HL-60 (cell line): Measurements from ENCODE around the gene CSTF1.

ENCODE experiments used
- DNase-seq, 2 experiments: peaks; one replicate each; pipeline ENCODE4 v3.0.0-alpha.2; 2010 to 2020; ENCODE audit warnings: low read depth in 1 of 2, low spot score in 1 of 2
- H3K27ac ChIP-seq: fragments of 250-450 bp; sonication (Bioruptor Pico); replicated peaks from 2 replicates; pipeline ENCODE4 v1.5.1; 2020; ENCODE audit warnings: mild to moderate bottlenecking, moderate library complexity
- H3K27me3 ChIP-seq: fragments of 250-450 bp; sonication (Bioruptor Pico); 2 replicates; pipeline ENCODE4 v1.5.1; 2021; ENCODE audit warnings: mild to moderate bottlenecking, moderate library complexity; ENCODE audit not compliant: insufficient read depth, poor library complexity, severe bottlenecking
- H3K4me3 ChIP-seq: replicated peaks from 2 replicates; pipeline ENCODE4 v1.5.1; 2011; ENCODE audit warnings: mild to moderate bottlenecking, control low read depth, low read length; ENCODE audit not compliant: insufficient read depth
- GABPA ChIP-seq: IDR thresholded peaks from 2 replicates; pipeline ENCODE4 v1.6.1; 2012; ENCODE audit warnings: low read depth
- POLR2AphosphoS5 ChIP-seq: IDR thresholded peaks from 2 replicates; pipeline ENCODE4 v1.6.1; 2012; ENCODE audit warnings: low read depth
- SPI1 ChIP-seq: IDR thresholded peaks from 2 replicates; pipeline ENCODE4 v1.6.1; 2012; ENCODE audit warnings: low read depth, mild to moderate bottlenecking, borderline replicate concordance
- TF ChIP-seq, protein P1 (sequence below): IDR thresholded peaks from one replicate; pipeline ENCODE4 v1.5.1; 2011; ENCODE audit warnings: low read length, control low read depth, inconsistent platforms; ENCODE audit not compliant: insufficient read depth
- TF ChIP-seq, protein P2 (sequence below): IDR thresholded peaks from 2 replicates; pipeline ENCODE4 v1.6.1; 2012; ENCODE audit warnings: low read depth; ENCODE audit not compliant: insufficient replicate concordance

CSTF1 gene

DNA sequence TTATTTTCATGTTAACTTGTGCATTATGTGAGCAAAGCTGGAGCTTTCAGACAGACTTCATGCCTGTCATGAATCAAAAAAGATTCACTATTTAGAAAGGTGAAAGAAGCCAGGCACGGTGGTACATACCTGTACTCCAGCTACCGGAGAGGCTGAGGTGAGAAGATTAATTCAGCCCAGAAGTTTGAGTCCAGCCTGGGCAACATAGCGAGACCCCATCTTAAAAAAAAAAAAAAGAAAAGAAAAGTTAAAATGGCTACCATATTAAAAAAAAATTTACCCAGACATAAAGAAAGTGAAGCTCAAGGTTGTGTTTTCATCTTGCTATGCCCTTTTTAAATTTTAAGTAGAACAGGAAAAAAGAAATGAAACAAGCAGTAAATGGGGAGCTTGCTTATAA, 20.5 kb downstream of the CSTF1 start:
- Histone ChIP-seq H3K4me3 (peak overlapping the region; percentile 42), H3K27ac (peak overlapping the region; percentile 68), H3K27me3 (no peaks in the 10 kb centered on the region)
- DNase-seq = no peak
- TF ChIP-seq SPI1 = no peak
- TF ChIP-seq GABPA = no peak
- TF ChIP-seq, protein P1, sequence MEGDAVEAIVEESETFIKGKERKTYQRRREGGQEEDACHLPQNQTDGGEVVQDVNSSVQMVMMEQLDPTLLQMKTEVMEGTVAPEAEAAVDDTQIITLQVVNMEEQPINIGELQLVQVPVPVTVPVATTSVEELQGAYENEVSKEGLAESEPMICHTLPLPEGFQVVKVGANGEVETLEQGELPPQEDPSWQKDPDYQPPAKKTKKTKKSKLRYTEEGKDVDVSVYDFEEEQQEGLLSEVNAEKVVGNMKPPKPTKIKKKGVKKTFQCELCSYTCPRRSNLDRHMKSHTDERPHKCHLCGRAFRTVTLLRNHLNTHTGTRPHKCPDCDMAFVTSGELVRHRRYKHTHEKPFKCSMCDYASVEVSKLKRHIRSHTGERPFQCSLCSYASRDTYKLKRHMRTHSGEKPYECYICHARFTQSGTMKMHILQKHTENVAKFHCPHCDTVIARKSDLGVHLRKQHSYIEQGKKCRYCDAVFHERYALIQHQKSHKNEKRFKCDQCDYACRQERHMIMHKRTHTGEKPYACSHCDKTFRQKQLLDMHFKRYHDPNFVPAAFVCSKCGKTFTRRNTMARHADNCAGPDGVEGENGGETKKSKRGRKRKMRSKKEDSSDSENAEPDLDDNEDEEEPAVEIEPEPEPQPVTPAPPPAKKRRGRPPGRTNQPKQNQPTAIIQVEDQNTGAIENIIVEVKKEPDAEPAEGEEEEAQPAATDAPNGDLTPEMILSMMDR = no peak
- TF ChIP-seq POLR2AphosphoS5 = no peak
- TF ChIP-seq, protein P2, sequence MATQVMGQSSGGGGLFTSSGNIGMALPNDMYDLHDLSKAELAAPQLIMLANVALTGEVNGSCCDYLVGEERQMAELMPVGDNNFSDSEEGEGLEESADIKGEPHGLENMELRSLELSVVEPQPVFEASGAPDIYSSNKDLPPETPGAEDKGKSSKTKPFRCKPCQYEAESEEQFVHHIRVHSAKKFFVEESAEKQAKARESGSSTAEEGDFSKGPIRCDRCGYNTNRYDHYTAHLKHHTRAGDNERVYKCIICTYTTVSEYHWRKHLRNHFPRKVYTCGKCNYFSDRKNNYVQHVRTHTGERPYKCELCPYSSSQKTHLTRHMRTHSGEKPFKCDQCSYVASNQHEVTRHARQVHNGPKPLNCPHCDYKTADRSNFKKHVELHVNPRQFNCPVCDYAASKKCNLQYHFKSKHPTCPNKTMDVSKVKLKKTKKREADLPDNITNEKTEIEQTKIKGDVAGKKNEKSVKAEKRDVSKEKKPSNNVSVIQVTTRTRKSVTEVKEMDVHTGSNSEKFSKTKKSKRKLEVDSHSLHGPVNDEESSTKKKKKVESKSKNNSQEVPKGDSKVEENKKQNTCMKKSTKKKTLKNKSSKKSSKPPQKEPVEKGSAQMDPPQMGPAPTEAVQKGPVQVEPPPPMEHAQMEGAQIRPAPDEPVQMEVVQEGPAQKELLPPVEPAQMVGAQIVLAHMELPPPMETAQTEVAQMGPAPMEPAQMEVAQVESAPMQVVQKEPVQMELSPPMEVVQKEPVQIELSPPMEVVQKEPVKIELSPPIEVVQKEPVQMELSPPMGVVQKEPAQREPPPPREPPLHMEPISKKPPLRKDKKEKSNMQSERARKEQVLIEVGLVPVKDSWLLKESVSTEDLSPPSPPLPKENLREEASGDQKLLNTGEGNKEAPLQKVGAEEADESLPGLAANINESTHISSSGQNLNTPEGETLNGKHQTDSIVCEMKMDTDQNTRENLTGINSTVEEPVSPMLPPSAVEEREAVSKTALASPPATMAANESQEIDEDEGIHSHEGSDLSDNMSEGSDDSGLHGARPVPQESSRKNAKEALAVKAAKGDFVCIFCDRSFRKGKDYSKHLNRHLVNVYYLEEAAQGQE = no peak

DNA sequence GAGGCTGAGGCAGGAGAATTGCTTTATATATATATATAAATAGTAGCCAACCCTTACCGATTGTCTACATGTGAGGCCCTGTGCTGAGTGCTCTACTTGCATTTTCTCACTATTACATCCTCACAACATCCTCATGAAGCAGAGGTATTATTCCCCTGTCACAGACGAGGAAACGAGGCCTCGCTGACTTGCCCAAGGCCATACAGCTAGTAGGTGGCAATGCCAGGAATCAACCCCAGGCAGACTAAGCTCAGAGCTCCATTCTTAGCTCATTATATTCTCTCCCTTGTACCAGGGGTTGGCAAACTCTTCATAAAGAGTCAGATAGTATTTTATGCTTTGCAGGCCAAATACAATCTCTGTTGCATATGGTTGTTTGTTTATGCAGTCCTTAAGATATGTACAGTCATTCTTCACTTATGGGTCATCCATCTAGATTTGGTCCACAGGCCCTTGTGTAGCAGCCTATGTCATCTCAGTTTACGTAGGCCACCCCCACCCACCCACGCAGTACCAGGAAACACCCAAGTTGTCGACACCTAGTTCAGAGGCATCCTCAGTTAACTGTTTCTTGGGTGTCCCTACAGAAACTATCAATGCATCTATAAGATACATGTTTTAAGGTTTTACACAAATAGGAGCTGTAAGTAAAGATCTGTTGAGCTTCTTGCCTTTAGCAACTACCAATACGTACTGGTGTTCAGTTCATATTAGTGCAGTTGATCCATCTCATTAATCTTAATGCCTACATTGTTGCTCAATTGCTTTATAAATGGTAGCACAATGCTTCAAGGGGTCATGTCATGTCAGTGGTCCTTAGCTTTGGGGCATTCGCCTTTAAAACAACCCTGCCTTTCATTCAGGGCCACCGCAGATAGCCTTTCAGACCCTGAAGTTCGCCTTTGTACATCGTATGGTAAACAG, 22.7 kb downstream of the CSTF1 start:
- TF ChIP-seq, protein P1 = no peak
- TF ChIP-seq SPI1 (no peak), GABPA (no peak), POLR2AphosphoS5 (no peak)
- TF ChIP-seq, protein P2 = no peak
- H3K4me3 ChIP-seq = no peak overlapping the region
- DNase-seq = no peak
- H3K27me3 ChIP-seq = no peaks in the 10 kb centered on the region
- H3K27ac ChIP-seq = no peak overlapping the region

DNA sequence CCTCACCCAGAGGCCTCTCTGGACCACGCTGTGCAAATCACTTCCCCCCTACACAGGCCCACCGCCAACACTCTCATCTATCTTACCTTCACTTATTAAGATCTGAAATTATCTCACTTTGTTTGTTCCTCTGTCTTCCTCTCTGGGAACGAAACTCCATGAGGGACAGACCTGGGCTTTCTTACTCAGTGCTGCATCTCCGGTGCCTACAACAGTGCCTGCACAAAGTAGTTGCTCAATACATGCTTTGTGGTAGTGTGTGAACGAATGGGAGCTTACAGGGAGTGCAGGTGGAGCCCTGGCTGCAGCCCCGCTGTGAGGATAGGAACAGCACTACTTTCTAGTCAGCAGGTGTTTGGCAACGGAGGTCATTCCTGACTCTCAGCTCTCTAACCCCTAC, 25.0 kb downstream of the CSTF1 start:
- H3K27me3 ChIP-seq = no peaks in the 10 kb centered on the region
- H3K4me3 ChIP-seq = no peak overlapping the region
- no peak for TF ChIP-seq SPI1
- TF ChIP-seq, protein P1 = no peak
- TF ChIP-seq, protein P2 = no peak
- TF ChIP-seq GABPA = no peak
- no peak for TF ChIP-seq POLR2AphosphoS5
- DNase-seq = no peak
- no peak overlapping the region; the same call in 1 of the 2 replicates for H3K27ac ChIP-seq
